ENCODE results near the gene MBNL2. TPM values are rescaled to one million over a fixed set of nuclear protein-coding genes. Genes with fewer than 3 reads are reported as not detected.

The MBNL2 gene
- total and polyA plus RNA-seq, 2 experiments from 2014 or later: 0.55 to 3.2 TPM

DNA sequence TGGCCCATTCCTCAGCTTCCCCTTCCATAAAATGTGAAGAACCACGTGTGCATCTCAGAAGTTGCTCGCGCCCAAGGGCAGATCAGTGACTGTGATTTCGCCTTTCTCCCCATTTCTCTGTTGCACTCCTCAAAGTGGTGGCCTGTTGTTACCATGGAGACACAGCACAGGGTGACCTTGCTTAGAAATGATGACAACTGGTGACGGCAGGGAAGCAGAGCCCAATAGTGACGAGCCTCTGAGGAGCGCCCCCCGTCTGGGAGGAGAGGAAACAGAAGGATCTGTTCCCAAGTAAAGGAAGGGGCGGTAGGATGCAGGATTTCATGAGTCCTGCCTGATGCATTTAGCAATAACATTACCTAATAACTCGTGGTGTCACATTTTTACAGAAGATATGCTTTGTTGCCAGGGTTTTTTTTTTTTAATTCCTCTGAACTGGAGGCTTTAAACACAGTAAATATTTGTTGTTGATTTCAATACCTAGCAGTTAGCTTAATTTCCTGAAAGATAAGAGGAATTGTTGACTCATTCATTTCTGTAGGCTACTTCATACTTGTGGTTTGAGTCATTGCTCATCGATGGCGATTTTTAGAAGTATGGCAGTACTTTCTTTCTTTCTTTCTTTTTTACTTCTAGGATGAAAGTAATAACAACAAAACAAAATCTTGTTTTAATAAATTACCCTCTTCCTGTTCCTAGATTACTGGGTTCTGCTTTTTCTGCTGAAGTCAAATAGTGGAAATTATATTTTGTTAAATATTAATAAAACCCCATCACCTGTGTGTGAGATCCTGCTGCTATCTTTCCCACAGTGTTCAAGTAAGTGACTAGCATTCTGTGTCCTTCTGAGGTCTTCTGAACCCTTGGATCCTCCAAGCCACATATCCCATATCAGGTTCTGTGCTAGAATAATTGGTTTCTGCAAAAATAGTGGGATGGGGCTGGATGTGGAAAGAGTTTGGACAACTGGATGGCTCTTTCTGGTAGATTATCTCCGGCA is 36.0 kb downstream of the MBNL2 start:
- peak; percentile 83 for ATAC-seq
- Histone ChIP-seq H3K27ac (ENCODE audit: low read depth) (no peak overlapping the region), H3K9me2 (ENCODE audit: insufficient read depth) (no peaks in the 10 kb centered on the region), H3K36me3 (ENCODE audit: insufficient read depth) (no peaks in the 10 kb centered on the region), H2AFZ (no peak overlapping the region), H4K20me1 (replicated peaks; ENCODE audit: insufficient read depth) (no peaks in the 10 kb centered on the region), H3F3A (replicated peaks; ENCODE audit: low read depth) (no peaks in the 10 kb centered on the region), H3K4me2 (0 out of 2 replicates have a peak overlapping the region, but pooled peaks have one; percentile 34), H3K27me3 (ENCODE audit: insufficient read depth) (no peaks in the 10 kb centered on the region), H3K79me2 (replicated peaks; ENCODE audit: insufficient read depth) (no peaks in the 10 kb centered on the region), H3K4me3 (no peak overlapping the region), H3K4me1 (ENCODE audit: insufficient read depth) (peaks cover 32% of the 10 kb centered on the region)
- Mint-ChIP-seq H3K9me3 (no peaks in the 10 kb centered on the region), H3K36me3 (ENCODE audit: low read depth) (no peaks in the 10 kb centered on the region), H3K27ac (peak overlapping the region; percentile 64; the same call in 1 of the 2 replicates), H3K4me1 (peaks cover 63% of the 10 kb centered on the region), H3K27me3 (ENCODE audit: insufficient read depth, low read depth, poor library complexity) (peaks cover 5% of the 10 kb centered on the region), H3K4me3 (no peak overlapping the region)
- TF ChIP-seq CREB1 (CRISPR knock-in tag; IDR thresholded peaks at IDR 0.05; ENCODE audit: low read depth): peak; percentile 39; the same call in 1 of the 2 replicates
- TF ChIP-seq, protein P1, sequence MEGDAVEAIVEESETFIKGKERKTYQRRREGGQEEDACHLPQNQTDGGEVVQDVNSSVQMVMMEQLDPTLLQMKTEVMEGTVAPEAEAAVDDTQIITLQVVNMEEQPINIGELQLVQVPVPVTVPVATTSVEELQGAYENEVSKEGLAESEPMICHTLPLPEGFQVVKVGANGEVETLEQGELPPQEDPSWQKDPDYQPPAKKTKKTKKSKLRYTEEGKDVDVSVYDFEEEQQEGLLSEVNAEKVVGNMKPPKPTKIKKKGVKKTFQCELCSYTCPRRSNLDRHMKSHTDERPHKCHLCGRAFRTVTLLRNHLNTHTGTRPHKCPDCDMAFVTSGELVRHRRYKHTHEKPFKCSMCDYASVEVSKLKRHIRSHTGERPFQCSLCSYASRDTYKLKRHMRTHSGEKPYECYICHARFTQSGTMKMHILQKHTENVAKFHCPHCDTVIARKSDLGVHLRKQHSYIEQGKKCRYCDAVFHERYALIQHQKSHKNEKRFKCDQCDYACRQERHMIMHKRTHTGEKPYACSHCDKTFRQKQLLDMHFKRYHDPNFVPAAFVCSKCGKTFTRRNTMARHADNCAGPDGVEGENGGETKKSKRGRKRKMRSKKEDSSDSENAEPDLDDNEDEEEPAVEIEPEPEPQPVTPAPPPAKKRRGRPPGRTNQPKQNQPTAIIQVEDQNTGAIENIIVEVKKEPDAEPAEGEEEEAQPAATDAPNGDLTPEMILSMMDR (conservative IDR thresholded peaks at IDR 0.05; ENCODE audit: low read depth in 2 of 2): peak; percentile 44 to 53
- TF ChIP-seq ZNF331 (CRISPR knock-in tag; IDR thresholded peaks at IDR 0.05; ENCODE audit: low read depth): no peak
- peak; percentile 79 for DNase-seq (ENCODE audit: low spot score)

DNA sequence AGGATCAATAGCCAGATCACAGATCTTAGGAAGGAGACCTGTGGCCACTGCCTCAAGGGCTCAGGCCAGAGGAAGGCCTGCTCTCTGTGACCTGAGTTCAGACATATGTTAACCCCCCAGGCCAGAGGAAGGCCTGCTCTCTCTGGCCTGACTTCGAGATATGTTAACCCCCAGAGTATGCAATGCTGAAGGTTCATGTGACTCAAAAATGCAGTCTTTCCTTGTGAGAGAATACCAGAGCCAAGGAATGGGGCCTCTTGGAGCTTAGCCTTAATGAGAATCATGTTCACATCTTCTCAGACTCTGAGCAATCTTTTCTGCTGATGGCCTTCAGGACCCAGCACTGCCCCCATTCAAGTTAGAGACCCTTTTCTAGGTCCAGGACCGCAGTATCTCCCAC is 36.7 kb downstream of the MBNL2 start:
- DNase-seq (ENCODE audit: low spot score) (no peak), ATAC-seq (no peak)
- Histone ChIP-seq H3K4me1 (ENCODE audit: insufficient read depth) (peaks cover 32% of the 10 kb centered on the region), H3F3A (replicated peaks; ENCODE audit: low read depth) (no peaks in the 10 kb centered on the region), H3K27ac (ENCODE audit: low read depth) (no peak overlapping the region), H2AFZ (no peak overlapping the region), H3K79me2 (replicated peaks; ENCODE audit: insufficient read depth) (no peaks in the 10 kb centered on the region), H3K4me2 (no peak overlapping the region), H3K4me3 (no peak overlapping the region), H3K36me3 (ENCODE audit: insufficient read depth) (no peaks in the 10 kb centered on the region), H4K20me1 (replicated peaks; ENCODE audit: insufficient read depth) (no peaks in the 10 kb centered on the region), H3K27me3 (ENCODE audit: insufficient read depth) (no peaks in the 10 kb centered on the region), H3K9me2 (ENCODE audit: insufficient read depth) (no peaks in the 10 kb centered on the region)
- Mint-ChIP-seq H3K27ac (no peak overlapping the region), H3K4me3 (no peak overlapping the region), H3K27me3 (ENCODE audit: insufficient read depth, low read depth, poor library complexity) (peaks cover 5% of the 10 kb centered on the region), H3K36me3 (ENCODE audit: low read depth) (no peaks in the 10 kb centered on the region), H3K4me1 (peaks cover 64% of the 10 kb centered on the region), H3K9me3 (no peaks in the 10 kb centered on the region)
- TF ChIP-seq CREB1 (CRISPR knock-in tag; IDR thresholded peaks at IDR 0.05; ENCODE audit: low read depth) (no peak), ZNF114 (CRISPR knock-in tag; IDR thresholded peaks at IDR 0.05) (no peak)

DNA sequence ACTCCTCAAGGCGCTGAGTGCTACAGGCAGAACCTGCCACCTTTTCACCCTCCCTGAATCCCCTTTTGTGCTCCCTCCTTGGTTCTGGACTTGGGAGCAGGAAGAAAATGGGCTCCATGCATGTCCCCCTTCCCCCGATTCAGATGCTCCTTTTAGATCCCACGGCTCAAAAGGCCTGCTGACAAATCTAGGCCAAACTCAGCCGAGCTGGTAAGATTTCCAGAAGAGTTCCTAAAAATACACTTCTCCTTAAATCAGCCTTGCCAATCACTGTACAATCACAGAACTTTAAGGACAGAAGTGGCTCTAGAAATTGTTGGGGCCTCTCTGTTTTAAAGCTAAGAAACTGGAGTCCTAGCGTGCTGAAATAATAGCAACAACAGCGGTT is 37.3 kb downstream of the MBNL2 start:
- no peaks in the 10 kb centered on the region for H3K36me3 ChIP-seq (ENCODE audit: insufficient read depth)
- DNase-seq (ENCODE audit: low spot score) (no peak), ATAC-seq (no peak)
- Mint-ChIP-seq H3K36me3 (ENCODE audit: low read depth) (no peaks in the 10 kb centered on the region), H3K27me3 (ENCODE audit: insufficient read depth, low read depth, poor library complexity) (peaks cover 4% of the 10 kb centered on the region), H3K9me3 (no peaks in the 10 kb centered on the region), H3K27ac (no peak overlapping the region), H3K4me3 (no peak overlapping the region), H3K4me1 (peaks cover 64% of the 10 kb centered on the region)
- TF ChIP-seq, protein P2, sequence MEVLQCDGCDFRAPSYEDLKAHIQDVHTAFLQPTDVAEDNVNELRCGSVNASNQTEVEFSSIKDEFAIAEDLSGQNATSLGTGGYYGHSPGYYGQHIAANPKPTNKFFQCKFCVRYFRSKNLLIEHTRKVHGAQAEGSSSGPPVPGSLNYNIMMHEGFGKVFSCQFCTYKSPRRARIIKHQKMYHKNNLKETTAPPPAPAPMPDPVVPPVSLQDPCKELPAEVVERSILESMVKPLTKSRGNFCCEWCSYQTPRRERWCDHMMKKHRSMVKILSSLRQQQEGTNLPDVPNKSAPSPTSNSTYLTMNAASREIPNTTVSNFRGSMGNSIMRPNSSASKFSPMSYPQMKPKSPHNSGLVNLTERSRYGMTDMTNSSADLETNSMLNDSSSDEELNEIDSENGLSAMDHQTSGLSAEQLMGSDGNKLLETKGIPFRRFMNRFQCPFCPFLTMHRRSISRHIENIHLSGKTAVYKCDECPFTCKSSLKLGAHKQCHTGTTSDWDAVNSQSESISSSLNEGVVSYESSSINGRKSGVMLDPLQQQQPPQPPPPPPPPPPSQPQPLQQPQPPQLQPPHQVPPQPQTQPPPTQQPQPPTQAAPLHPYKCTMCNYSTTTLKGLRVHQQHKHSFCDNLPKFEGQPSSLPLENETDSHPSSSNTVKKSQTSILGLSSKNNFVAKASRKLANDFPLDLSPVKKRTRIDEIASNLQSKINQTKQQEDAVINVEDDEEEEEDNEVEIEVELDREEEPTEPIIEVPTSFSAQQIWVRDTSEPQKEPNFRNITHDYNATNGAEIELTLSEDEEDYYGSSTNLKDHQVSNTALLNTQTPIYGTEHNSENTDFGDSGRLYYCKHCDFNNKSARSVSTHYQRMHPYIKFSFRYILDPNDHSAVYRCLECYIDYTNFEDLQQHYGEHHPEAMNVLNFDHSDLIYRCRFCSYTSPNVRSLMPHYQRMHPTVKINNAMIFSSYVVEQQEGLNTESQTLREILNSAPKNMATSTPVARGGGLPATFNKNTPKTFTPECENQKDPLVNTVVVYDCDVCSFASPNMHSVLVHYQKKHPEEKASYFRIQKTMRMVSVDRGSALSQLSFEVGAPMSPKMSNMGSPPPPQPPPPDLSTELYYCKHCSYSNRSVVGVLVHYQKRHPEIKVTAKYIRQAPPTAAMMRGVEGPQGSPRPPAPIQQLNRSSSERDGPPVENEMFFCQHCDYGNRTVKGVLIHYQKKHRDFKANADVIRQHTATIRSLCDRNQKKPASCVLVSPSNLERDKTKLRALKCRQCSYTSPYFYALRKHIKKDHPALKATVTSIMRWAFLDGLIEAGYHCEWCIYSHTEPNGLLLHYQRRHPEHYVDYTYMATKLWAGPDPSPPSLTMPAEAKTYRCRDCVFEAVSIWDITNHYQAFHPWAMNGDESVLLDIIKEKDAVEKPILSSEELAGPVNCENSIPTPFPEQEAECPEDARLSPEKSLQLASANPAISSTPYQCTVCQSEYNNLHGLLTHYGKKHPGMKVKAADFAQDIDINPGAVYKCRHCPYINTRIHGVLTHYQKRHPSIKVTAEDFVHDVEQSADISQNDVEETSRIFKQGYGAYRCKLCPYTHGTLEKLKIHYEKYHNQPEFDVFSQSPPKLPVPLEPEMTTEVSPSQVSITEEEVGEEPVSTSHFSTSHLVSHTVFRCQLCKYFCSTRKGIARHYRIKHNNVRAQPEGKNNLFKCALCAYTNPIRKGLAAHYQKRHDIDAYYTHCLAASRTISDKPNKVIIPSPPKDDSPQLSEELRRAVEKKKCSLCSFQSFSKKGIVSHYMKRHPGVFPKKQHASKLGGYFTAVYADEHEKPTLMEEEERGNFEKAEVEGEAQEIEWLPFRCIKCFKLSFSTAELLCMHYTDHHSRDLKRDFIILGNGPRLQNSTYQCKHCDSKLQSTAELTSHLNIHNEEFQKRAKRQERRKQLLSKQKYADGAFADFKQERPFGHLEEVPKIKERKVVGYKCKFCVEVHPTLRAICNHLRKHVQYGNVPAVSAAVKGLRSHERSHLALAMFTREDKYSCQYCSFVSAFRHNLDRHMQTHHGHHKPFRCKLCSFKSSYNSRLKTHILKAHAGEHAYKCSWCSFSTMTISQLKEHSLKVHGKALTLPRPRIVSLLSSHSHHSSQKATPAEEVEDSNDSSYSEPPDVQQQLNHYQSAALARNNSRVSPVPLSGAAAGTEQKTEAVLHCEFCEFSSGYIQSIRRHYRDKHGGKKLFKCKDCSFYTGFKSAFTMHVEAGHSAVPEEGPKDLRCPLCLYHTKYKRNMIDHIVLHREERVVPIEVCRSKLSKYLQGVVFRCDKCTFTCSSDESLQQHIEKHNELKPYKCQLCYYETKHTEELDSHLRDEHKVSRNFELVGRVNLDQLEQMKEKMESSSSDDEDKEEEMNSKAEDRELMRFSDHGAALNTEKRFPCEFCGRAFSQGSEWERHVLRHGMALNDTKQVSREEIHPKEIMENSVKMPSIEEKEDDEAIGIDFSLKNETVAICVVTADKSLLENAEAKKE (CRISPR knock-in tag; IDR thresholded peaks at IDR 0.05): no peak
- TF ChIP-seq ZNF331 (CRISPR knock-in tag; IDR thresholded peaks at IDR 0.05; ENCODE audit: low read depth) (no peak), EZH2 (IDR thresholded peaks at IDR 0.05; ENCODE audit: low read depth, unreplicated experiment) (no peak)
- H3K4me2 ChIP-seq: no peak overlapping the region
- H2AFZ ChIP-seq: no peak overlapping the region
- H3K9me2 ChIP-seq (ENCODE audit: insufficient read depth): no peaks in the 10 kb centered on the region
- H3K27me3 ChIP-seq (ENCODE audit: insufficient read depth): no peaks in the 10 kb centered on the region
- H3F3A ChIP-seq (replicated peaks; ENCODE audit: low read depth): no peaks in the 10 kb centered on the region
- H3K27ac ChIP-seq (ENCODE audit: low read depth): no peak overlapping the region
- H4K20me1 ChIP-seq (replicated peaks; ENCODE audit: insufficient read depth): no peaks in the 10 kb centered on the region
- no peaks in the 10 kb centered on the region for H3K79me2 ChIP-seq (replicated peaks; ENCODE audit: insufficient read depth)
- no peak overlapping the region for H3K4me3 ChIP-seq
- H3K4me1 ChIP-seq (ENCODE audit: insufficient read depth): peaks cover 32% of the 10 kb centered on the region
